Measurements from ENCODE around the gene CBX3.
A peak's percentile ranks its signal among the peaks of the same experiment; 100 is the strongest.
"Not testable (repeated sequence)": the region's sequence is repeated elsewhere in the genome, so short reads cannot be mapped to it uniquely, and the experiment has no call there.

The CBX3 gene

GRCh38 chr7:26188957-26189541 lies 12.5 kb upstream of the CBX3 start:
- no peak for DNase-seq

DNA sequence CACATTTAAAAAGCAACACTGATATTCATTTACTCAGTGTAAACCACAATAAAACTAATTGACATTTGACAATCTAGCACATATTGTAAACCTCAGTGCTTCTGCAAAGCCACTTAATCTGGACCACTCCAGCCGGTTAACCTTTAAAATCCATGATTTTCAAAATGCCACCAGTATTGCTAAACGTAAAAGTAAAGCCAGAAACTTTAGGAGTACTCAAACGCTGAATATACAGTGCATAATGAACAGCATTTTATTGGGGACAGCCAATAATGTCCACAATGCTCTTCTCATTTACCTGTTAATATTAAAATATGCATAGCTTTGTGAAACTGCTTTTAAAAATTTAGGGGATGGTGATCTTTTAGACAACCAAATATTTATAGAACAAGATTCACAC lies 11.8 kb upstream of the CBX3 start:
- DNase-seq, result no peak

DNA sequence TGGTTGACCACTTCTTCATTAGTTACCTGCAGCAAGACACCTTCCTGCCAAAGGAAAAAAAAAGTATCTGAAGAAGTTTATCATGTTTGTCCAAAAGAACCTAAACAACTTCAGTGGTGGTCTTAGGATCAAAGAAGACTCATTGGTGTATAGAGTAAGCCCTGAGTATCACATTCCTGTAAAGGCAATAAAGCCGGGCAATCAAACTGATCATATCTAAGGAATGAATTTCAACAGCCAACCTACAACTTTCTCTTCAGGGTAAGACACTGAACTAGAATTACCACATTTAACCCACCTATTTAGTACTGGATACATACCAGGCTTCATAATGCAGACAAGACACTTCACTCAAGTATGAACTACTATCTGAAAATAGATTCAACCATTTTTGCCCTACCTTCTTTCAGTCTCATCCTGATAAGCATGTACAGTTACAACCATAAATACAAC lies 11.1 kb upstream of the CBX3 start:
- DNase-seq, result no peak

GRCh38 chr7:26191233-26191973 lies 10.1 kb upstream of the CBX3 start:
- no peak for DNase-seq

DNA sequence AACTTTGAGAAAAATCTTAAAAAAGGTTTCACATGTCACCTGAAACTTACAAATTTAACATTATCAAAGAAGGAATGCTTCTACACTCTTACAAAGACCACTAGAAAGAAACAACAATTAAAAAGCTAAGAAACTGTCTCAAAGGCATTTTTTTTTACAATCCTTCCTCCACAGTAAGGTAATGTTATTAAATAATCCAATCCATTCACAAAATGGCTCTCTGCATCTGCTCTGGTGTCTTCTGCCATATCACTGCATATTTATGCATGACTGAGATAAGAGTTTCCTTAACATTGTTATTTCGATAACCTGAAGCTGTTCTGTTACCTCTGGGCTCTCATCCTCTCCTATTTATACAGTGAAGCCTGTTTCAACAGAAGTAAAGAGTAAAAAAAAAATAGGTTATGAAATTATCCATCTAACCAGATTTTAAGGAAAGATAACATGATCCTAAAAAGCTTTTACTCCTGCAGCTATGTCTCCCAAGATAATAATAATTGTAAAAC lies 9.5 kb upstream of the CBX3 start:
- DNase-seq, result no peak

- DNase-seq, result no peak
Measured at GRCh38 chr7:26192485-26193087, 9.0 kb upstream of the CBX3 start.

- DNase-seq, result no peak
Measured at GRCh38 chr7:26193432-26194207, 7.9 kb upstream of the CBX3 start.

- DNase-seq, result not testable (repeated sequence)
Measured at GRCh38 chr7:26194764-26195163, 6.8 kb upstream of the CBX3 start.

GRCh38 chr7:26195182-26195581 lies 6.4 kb upstream of the CBX3 start:
- no peak for DNase-seq

- no peak for DNase-seq
Measured at GRCh38 chr7:26195867-26196657, 5.5 kb upstream of the CBX3 start.

- no peak for DNase-seq
Measured at GRCh38 chr7:26197153-26198115, 4.1 kb upstream of the CBX3 start.

DNA sequence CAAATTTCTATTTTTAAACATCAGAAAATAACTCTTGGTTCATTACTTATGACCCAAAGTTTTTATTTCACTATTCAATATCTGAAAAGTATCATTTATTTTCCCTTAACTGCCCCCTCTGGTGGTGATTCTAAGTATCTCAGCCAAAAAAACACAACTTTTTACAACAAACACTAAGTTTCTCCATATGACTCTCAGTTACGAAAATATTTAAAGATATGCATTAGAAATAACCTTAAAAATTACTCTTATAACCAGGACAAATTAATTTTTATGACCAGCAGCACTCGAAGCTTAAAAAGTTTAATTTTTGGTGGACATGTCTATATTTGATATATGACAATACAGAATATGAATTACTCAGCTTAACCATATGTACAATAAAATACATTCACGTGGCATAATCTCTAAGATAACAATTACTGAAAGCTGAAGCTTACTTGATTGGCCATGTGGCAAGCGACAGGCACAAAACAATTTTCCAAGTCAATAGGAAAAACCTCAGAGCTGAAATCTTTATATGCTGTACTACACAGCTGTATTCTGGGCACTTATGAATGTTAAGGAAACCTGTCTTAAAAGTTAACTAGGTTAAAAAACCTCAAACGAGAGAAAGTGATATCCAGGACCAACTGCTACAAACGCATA lies 3.3 kb upstream of the CBX3 start:
- no peak for DNase-seq

- no peak for DNase-seq
Measured at GRCh38 chr7:26198781-26199169, 2.8 kb upstream of the CBX3 start.

GRCh38 chr7:26199301-26200037 lies 2.1 kb upstream of the CBX3 start:
- no peak for DNase-seq

DNA sequence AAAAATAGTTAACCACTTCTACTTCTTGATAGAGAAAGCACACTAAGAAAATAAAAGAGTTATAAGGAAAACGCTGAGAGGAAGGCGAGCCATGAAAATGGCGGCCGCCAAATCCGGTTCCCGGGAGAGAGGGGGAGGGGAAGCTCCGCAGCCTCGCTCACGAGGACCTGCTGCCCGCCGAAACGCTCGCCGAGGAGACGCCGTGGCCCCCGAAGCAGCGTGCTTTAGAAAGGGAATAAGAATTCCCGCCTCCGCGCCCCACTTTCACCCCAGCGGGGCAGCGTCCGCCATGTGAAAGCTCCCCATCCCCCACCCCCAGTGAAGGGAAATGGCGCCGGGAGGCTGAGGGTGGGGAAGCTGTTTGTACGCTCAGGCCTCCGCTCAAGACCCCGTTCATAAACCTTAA lies 1.5 kb upstream of the CBX3 start:
- no peak for DNase-seq

DNA sequence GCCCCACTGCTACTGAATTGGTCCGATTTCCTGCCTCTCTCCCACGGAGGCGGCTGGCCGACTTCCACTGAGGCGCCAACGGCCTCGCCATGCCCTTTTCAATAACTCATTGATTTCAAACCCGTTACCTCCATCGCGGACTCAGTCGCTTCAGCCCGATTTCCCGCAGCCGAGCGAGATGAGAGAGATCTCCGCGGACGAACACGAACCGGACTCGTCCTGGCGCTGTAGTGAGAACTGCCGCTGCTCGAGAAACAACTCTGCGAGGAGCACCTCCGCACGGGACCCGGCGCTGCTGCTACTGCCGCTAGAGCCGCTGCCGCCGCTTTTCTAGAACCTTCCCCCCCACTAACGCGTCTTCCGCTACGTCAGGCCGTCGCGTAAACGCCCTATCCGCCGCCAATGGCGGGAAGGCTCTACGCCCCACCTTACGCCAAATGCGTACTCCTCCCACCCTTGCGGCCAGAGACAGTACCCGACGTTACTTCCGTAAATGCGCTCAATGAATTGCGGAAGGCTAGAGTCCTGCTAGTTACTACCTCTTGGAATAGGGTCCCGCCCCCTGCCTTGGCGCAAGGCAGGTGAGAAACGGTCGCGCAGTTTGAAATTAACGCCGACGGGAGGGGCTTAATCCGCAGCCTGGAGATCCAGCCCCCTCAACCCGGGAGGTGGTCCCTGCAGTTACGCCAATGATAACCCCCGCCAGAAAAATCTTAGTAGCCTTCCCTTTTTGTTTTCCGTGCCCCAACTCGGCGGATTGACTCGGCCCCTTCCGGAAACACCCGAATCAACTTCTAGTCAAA lies 900 bp upstream of the CBX3 start, which contains the start of gene HNRNPA2B1:
Gene HNRNPA2B1 (minus strand): TSS at position 303 of the 803 bp plus-strand sequence. CDS start 169 bp downstream, at position 134.
- DNase-seq, result peak; percentile 98

DNA sequence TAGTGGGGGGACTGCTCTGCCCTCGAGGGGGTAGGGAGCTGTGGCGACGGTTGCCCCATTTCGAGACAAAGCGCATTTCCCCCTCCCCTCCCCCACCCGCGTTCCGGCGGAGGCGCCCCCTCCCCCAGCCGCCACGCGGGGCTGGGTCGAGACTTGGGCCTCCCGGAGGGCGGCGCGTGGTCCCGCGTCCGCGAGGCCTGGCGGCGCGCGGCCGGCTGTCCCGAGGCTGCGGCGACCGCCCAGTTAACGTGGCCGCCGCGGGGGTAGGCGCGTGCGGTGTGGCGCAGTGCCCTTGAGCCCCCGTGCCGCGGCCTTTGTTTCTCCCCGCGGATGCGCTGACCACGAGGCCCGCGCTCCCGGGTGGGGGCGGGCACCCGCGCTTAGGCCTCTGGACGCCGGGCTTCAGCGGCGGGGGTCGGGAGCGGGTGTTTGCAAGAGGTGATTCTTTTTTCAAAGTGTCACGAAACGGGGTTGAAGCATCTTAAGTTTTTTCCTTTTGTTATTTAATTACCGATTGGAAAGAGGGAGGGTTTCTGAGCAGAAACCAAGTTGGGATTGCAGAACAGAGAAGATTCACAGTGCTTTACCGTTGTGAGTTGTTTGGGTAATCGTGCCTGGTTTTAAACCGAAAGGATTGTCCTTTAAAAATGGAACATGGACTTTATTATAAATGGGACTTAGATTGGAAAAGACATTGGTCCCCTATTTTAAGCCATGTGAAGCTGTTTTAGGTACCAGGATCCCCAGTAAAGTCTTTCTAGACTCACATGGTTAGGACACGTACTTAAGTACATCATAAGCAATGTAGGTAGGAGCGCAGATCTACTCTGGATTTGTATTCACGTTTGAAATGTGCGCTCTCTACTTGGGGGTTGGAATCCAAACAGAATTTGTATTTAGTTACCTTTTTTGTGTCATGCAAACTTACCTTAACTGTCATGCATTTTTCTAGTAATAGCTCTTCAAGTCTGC lies 760 bp downstream of the CBX3 start:
- no peak for DNase-seq

- no peak for DNase-seq
Measured at GRCh38 chr7:26203016-26203415, 1.5 kb downstream of the CBX3 start.

All from NCI-H2081 treated with DMSO at 0.1 percent for 48 hours (cell line).